GM12873 (cell line): ENCODE data around the gene HEPH.

ENCODE experiments used
- TF ChIP-seq, protein P1 (sequence below): IDR thresholded peaks from 2 replicates; pipeline ENCODE4 v1.5.1; 2012; ENCODE audit warnings: low read depth, mild to moderate bottlenecking, moderate library complexity, low read length, control low read depth; ENCODE audit not compliant: insufficient read depth; ENCODE audit errors: missing control alignments

HEPH gene

DNA sequence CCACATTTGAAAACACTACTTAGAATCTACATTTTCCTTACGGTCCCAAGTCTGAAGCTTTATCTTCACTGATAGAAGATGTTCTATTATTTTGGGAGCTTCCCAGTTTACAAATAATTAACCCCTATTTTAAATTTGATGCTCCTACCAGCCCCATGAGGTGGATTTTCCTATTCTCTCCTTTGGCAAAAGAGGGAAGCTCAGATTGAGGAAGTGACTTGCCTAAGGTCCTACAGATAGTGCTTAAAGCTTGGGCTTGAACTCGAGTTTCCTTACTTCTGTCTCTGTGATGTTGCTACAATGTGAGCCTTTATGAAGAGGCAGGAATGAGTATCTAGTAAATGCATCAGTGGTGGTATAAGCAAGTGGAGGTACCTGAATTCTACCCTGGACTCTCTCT lies 27.5 kb downstream of the HEPH start:
- TF ChIP-seq, protein P1, sequence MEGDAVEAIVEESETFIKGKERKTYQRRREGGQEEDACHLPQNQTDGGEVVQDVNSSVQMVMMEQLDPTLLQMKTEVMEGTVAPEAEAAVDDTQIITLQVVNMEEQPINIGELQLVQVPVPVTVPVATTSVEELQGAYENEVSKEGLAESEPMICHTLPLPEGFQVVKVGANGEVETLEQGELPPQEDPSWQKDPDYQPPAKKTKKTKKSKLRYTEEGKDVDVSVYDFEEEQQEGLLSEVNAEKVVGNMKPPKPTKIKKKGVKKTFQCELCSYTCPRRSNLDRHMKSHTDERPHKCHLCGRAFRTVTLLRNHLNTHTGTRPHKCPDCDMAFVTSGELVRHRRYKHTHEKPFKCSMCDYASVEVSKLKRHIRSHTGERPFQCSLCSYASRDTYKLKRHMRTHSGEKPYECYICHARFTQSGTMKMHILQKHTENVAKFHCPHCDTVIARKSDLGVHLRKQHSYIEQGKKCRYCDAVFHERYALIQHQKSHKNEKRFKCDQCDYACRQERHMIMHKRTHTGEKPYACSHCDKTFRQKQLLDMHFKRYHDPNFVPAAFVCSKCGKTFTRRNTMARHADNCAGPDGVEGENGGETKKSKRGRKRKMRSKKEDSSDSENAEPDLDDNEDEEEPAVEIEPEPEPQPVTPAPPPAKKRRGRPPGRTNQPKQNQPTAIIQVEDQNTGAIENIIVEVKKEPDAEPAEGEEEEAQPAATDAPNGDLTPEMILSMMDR = no peak

DNA sequence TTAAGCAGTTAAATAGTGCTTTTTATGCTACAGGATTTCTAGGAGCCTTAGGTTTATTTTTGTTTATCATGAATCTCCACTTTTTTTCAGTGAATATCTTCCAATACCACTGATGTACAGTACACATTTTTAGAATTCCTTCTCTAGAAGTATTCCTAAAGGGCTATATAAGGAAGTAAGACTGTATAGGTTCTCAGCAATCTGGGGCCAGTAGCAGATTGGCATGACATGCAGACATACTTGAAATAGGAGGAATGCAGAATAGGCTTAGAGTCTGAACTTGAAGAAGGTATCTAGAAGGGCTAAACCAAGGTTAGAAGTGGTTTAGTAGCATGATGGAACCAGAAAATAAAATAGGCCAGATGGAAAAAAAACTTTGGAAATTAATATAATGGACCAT lies 29.8 kb downstream of the HEPH start:
- TF ChIP-seq, protein P1 = no peak

DNA sequence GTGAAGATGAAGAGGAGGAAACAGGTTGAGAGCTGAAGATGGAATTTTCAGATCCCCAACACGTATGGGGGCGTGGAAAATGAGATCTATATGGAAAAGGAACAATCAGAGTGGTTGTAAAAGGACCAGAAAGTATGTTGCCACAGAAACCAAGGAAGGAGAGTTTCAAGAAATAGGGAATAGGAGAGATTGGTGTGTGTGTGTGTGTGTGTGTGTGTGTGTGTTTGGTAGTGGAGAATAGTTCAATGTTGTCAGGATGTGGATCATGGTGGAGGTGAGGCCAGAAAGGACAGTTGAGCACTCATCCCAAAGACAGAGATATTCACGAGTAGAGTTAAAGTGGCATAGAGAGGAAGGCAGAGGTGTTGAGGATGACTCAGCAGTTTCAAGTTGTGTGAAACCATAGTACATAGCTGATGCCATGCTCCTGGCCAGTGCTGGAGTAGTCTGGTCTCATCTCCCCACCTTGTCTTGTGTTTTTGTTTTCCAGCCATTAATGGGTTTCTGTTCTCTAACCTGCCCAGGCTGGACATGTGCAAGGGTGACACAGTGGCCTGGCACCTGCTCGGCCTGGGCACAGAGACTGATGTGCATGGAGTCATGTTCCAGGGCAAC lies 36.1 kb downstream of the HEPH start:
- TF ChIP-seq, protein P1 = no peak

DNA sequence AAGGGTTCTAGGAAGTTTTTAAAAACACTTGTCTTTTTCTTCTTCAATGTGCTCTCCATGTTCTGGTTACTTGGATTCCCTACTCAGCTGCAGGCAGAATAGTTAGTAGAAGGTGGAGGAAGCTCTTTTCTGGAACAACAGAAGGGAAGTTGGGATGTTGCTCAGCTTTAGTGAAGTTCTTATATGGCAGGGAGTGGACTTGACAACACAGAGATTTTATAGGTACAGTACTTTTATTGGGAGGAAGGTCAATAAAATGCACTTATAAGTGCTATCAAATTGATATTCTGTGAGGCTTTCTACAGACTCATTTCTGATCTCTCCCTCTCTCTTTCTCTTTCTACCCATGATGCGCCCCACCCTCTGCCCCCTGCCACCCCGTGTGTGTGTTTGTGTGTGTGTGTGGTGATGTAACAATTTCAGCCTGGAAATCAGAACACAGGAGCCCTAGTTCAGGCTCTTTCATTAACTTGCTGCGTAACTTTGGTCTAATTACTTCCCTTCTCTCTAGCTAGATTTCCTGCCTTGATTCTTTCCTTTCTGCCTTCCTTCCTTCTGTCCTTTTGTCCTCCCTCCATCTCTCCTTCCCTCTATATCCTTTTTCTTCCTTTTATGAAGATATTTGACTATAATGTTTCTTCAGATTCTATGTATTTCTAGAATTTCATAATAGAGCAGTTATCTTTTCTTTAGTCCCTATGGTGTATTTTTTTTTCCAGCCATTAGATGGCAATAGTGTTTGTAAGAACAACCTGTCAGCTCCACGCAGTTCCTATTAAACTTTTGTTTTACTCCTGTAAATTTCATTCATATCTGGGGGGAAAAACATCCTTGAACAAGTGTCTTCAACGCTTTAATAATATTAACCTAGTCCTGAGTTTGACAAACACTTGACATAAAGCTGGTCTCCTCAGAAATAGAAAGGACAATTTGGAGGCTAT lies 37.1 kb downstream of the HEPH start:
- TF ChIP-seq, protein P1 = no peak

DNA sequence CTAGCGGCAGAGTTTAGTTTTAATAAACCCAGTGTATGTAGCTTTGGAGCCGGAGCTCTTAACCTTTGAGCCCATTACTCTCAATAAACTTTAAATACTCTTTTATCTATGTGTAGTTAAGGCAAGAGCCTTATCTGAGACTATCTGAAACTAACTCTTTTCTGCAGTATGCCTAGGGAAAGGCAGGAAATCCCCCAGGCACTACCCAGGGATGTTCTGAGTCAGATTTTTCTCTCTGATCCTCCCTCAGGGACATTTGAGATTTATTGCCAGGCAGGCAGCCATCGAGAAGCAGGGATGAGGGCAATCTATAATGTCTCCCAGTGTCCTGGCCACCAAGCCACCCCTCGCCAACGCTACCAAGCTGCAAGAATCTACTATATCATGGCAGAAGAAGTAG lies 39.1 kb downstream of the HEPH start:
- TF ChIP-seq, protein P1 = no peak

DNA sequence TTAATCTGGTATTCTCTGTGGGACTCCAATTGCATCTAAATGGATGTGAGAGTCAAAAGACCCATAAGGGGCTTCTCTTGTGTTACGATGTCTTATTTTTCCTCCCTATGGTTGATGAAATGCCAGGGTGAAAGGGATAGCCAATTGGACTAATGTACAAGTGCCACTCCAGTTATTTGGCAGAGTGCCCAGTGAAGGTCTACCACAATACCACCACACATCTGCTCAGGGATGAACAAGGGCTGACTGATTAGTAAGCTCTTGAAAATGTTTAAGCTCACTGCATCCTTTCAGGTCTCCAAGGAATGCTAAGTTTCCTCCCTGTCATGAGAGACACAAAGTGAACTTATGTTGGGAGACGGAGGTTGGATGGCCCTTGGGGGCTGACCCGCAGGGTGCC lies 57.8 kb downstream of the HEPH start:
- TF ChIP-seq, protein P1 = no peak

DNA sequence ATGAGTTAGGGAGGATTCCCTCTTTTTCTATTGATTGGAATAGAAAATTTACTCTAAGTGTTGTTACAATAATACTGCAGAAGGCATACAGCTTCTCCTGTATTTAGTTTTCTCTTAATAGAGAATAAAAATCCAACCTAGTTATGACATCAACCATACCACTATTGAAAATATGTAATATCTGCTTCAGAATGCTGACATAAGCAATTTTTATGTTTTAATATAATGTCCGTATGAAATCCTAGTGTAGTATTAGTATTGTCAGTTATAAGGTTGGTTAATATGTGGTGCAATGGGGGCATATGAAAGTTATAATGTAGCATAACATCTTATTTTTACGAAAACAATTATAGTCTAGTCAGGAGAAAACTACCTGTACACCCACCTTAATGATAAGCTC lies 68.2 kb downstream of the HEPH start:
- TF ChIP-seq, protein P1 = no peak
